ENCODE results near the gene SRCIN1.

The SRCIN1 gene

DNA sequence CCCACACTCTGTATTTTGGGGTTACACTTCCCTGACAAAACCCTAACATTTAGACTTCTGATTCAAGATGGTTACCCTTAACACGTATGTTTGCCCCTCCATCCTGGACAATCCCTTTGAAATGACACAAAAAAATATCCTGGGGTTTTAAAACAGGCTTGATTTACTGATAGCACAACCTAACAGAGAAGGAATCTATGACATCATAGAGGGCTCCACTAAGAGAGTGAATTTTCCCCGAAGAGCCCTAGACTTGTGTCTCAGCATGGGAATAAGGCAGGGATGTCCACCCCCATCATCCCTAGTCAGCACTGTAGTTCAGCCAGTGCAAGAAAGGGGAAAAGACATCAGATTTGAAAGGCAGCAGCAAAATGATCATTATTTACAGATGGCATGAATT, 15.8 kb upstream of the SRCIN1 start:
- no peak for DNase-seq (ENCODE audit: low read depth)
- TF ChIP-seq, protein P1, sequence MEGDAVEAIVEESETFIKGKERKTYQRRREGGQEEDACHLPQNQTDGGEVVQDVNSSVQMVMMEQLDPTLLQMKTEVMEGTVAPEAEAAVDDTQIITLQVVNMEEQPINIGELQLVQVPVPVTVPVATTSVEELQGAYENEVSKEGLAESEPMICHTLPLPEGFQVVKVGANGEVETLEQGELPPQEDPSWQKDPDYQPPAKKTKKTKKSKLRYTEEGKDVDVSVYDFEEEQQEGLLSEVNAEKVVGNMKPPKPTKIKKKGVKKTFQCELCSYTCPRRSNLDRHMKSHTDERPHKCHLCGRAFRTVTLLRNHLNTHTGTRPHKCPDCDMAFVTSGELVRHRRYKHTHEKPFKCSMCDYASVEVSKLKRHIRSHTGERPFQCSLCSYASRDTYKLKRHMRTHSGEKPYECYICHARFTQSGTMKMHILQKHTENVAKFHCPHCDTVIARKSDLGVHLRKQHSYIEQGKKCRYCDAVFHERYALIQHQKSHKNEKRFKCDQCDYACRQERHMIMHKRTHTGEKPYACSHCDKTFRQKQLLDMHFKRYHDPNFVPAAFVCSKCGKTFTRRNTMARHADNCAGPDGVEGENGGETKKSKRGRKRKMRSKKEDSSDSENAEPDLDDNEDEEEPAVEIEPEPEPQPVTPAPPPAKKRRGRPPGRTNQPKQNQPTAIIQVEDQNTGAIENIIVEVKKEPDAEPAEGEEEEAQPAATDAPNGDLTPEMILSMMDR (IDR thresholded peaks at IDR 0.05; ENCODE audit: low read depth, low read length) = no peak
- no peak for TF ChIP-seq MYC (IDR thresholded peaks at IDR 0.05; ENCODE audit: low read depth, low read length)
- TF ChIP-seq MAX (IDR thresholded peaks at IDR 0.05; ENCODE audit: low read depth, low read length) = no peak
- no peak for TF ChIP-seq POLR2A (IDR thresholded peaks at IDR 0.05; ENCODE audit: extremely low read depth, insufficient read length)
- H3K4me3 ChIP-seq (ENCODE audit: low read depth, low read length) = no peak overlapping the region

DNA sequence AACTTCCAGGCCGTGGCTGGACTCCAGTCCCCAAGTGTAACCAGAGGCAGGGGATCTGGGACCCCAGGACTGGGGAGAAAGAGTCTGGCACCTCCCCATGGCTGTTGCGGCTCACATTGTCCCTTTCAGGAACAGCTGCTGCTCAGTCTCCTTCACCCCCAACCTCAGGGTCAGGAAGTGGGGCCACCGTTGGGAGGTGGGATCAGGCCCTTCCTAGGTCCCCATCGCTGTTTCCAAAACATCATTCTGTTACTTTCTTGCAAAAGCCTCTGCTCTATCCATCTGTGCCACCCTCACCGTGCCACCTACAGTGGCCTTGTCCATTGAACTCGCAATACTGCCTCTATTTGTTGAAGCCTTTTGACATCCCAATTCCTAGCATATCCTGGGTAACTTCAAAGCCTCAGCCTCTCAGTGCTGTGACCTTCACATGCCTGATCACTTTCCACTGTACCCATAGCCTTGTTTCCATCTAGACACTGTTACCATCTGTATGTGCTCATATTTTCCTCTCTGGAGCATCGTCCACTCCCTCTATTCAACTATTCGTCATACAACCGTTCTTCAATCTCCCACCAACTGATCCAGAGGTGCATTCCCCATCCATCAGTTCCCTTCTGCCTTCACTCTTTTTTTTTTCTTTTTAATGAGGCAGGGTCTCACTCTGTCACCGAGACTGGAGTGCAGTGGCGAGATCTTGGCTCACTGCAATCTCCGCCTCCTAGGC, 15.0 kb upstream of the SRCIN1 start:
- no peak overlapping the region for H3K4me3 ChIP-seq (ENCODE audit: low read depth, low read length)
- no peak for DNase-seq (ENCODE audit: low read depth)
- TF ChIP-seq, protein P1 (IDR thresholded peaks at IDR 0.05; ENCODE audit: low read depth, low read length) = no peak
- TF ChIP-seq MAX (IDR thresholded peaks at IDR 0.05; ENCODE audit: low read depth, low read length) (no peak), POLR2A (IDR thresholded peaks at IDR 0.05; ENCODE audit: extremely low read depth, insufficient read length) (no peak), MYC (IDR thresholded peaks at IDR 0.05; ENCODE audit: low read depth, low read length) (no peak)

DNA sequence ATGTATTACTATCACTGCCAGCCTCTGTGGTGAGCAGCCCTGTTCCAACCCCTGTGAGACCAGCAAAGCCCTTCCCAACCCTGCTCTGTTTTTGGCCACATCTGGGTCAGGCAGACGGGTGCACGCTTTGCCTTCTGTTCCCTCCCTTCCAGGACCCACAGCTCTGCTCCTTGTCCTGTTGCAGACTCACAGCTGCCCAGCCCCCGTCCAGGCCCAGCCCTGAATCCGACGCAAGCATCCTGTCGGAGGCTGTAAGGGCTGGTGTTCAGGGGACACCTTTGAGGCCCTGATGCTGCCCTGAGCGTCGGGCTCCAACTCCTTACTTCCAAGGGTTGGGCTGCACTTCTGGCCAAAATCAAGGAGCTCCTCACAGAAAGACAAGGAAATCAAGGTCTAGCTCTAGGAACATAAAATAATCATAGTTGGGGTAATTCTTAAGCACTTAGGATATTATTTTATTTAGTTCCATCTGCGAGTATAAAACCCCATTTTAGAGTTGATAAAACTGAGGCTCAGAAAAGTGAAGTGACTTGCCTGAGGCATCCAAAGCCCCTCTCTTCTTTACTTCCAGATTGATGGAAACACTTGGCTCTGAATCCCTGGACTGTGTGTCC, 14.3 kb upstream of the SRCIN1 start:
- no peak for DNase-seq (ENCODE audit: low read depth)
- TF ChIP-seq MYC (IDR thresholded peaks at IDR 0.05; ENCODE audit: low read depth, low read length) = no peak
- no peak for TF ChIP-seq MAX (IDR thresholded peaks at IDR 0.05; ENCODE audit: low read depth, low read length)
- no peak for TF ChIP-seq POLR2A (IDR thresholded peaks at IDR 0.05; ENCODE audit: extremely low read depth, insufficient read length)
- TF ChIP-seq, protein P1 (IDR thresholded peaks at IDR 0.05; ENCODE audit: low read depth, low read length) = no peak
- H3K4me3 ChIP-seq (ENCODE audit: low read depth, low read length) = no peak overlapping the region

GRCh38 chr17:38619451-38619795, 13.7 kb upstream of the SRCIN1 start:
- no peak for DNase-seq (ENCODE audit: low read depth)
- no peak for TF ChIP-seq MAX (IDR thresholded peaks at IDR 0.05; ENCODE audit: low read depth, low read length)
- TF ChIP-seq POLR2A (IDR thresholded peaks at IDR 0.05; ENCODE audit: extremely low read depth, insufficient read length) = no peak
- TF ChIP-seq, protein P1 (IDR thresholded peaks at IDR 0.05; ENCODE audit: low read depth, low read length) = no peak
- TF ChIP-seq MYC (IDR thresholded peaks at IDR 0.05; ENCODE audit: low read depth, low read length) = no peak
- H3K4me3 ChIP-seq (ENCODE audit: low read depth, low read length) = no peak overlapping the region

DNA sequence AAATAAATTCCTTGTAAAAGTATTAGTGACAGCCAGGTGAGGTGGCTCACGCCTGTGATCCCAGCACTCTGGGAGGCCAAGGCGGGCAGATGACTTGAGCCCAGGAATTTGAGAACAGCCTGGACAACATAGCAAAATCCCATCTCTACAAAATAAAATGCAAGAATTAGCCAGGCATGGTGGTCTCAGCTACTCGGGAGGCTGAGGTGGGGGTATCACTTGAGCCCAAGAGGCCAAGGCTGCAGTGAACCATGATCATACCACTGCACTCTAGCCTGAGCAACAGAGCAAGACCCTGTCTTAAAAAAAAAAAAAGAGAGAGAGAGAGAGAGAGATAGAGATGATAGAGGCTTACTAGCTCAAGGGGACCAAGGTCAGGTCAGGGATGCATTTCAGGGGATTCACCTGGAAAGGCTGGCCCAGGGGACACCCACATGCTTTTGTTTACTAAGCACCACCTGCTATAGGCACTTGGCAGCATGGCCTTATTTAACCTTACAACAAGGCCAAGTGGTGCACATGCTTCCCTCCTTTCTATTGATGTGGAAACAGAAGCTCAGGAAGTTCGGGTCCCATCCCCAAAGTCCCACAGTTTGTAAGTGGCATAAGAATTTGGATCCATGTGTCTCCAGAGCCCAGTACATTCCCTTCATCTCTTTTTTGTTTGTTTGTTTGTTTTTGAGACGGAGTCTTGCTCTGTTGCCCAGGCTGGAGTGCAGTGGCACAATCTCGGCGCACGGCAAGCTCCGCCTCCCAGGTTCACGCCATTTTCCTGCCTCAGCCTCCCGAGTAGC, 12.4 kb upstream of the SRCIN1 start:
- no peak for DNase-seq (ENCODE audit: low read depth)

More for the DNA sequence above, 12.4 kb upstream of the SRCIN1 start:
- TF ChIP-seq POLR2A (IDR thresholded peaks at IDR 0.05; ENCODE audit: extremely low read depth, insufficient read length) (no peak), MAX (IDR thresholded peaks at IDR 0.05; ENCODE audit: low read depth, low read length) (no peak), MYC (IDR thresholded peaks at IDR 0.05; ENCODE audit: low read depth, low read length) (no peak)
- TF ChIP-seq, protein P1 (IDR thresholded peaks at IDR 0.05; ENCODE audit: low read depth, low read length) = no peak
- H3K4me3 ChIP-seq (ENCODE audit: low read depth, low read length) = no peak overlapping the region

All from NB4 (cell line).